Loucy (cell line): ENCODE data around the gene CFAP210.

Source experiments
- EZH2phosphoT487 ChIP-seq: fragments of 200-600 bp; IDR thresholded peaks from 2 replicates; pipeline ENCODE4 v1.6.1; 2018; ENCODE audit warnings: antibody characterized with exemption, mild to moderate bottlenecking, moderate library complexity, borderline replicate concordance
- TF ChIP-seq, protein P1 (sequence below): fragments of 200-600 bp; sonication (generic); conservative IDR thresholded peaks from 2 replicates; pipeline ENCODE4 v1.5.1; 2014; ENCODE audit warnings: mild to moderate bottlenecking, antibody characterized with exemption, low read length

- TF ChIP-seq, protein P1, sequence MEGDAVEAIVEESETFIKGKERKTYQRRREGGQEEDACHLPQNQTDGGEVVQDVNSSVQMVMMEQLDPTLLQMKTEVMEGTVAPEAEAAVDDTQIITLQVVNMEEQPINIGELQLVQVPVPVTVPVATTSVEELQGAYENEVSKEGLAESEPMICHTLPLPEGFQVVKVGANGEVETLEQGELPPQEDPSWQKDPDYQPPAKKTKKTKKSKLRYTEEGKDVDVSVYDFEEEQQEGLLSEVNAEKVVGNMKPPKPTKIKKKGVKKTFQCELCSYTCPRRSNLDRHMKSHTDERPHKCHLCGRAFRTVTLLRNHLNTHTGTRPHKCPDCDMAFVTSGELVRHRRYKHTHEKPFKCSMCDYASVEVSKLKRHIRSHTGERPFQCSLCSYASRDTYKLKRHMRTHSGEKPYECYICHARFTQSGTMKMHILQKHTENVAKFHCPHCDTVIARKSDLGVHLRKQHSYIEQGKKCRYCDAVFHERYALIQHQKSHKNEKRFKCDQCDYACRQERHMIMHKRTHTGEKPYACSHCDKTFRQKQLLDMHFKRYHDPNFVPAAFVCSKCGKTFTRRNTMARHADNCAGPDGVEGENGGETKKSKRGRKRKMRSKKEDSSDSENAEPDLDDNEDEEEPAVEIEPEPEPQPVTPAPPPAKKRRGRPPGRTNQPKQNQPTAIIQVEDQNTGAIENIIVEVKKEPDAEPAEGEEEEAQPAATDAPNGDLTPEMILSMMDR, result no peak
- TF ChIP-seq EZH2phosphoT487, result no peak
These were observed 17.7 kb upstream of the CFAP210 start for GRCh38 chr2:169711751-169712509.
